ENCODE data around the gene APOBEC4.

APOBEC4 gene

GRCh38 chr1:183675381-183675780, 22.3 kb upstream of the APOBEC4 start:
- DNase-seq (ENCODE audit: low read depth, low spot score) = no peak

- no peak for DNase-seq (ENCODE audit: low read depth, low spot score)
Observed at GRCh38 chr1:183674886-183675285, 21.8 kb upstream of the APOBEC4 start.

- no peak for DNase-seq (ENCODE audit: low read depth, low spot score)
Observed at GRCh38 chr1:183674339-183674738, 21.2 kb upstream of the APOBEC4 start.

GRCh38 chr1:183673605-183674323, 20.6 kb upstream of the APOBEC4 start:
- DNase-seq (ENCODE audit: low read depth, low spot score) = no peak

- no peak for DNase-seq (ENCODE audit: low read depth, low spot score)
Observed at GRCh38 chr1:183670169-183670568, 17.1 kb upstream of the APOBEC4 start.

- no peak for DNase-seq (ENCODE audit: low read depth, low spot score)
Observed at GRCh38 chr1:183656355-183656754, 3.2 kb upstream of the APOBEC4 start.

GRCh38 chr1:183655562-183656075, 2.5 kb upstream of the APOBEC4 start:
- DNase-seq (ENCODE audit: low read depth, low spot score) = peak; percentile 36

GRCh38 chr1:183654706-183655105, 1.6 kb upstream of the APOBEC4 start:
- DNase-seq (ENCODE audit: low read depth, low spot score) = no peak

GRCh38 chr1:183653876-183654451, 848 bp upstream of the APOBEC4 start:
- no peak for DNase-seq (ENCODE audit: low read depth, low spot score)

- DNase-seq (ENCODE audit: low read depth, low spot score) = no peak
Observed at GRCh38 chr1:183653462-183653794, 312 bp upstream of the APOBEC4 start.

GRCh38 chr1:183652107-183652506, 1.0 kb downstream of the APOBEC4 start:
- DNase-seq (ENCODE audit: low read depth, low spot score) = no peak

GRCh38 chr1:183651612-183652011, 1.5 kb downstream of the APOBEC4 start:
- DNase-seq (ENCODE audit: low read depth, low spot score) = no peak

GRCh38 chr1:183648042-183648441, 5.1 kb downstream of the APOBEC4 start:
- peak; percentile 37 for DNase-seq (ENCODE audit: low read depth, low spot score)

- DNase-seq (ENCODE audit: low read depth, low spot score) = no peak
Observed at GRCh38 chr1:183646776-183647175, 6.3 kb downstream of the APOBEC4 start.

- no peak for DNase-seq (ENCODE audit: low read depth, low spot score)
Observed at GRCh38 chr1:183645531-183645930, 7.6 kb downstream of the APOBEC4 start.

GRCh38 chr1:183642166-183642565, 10.9 kb downstream of the APOBEC4 start:
- DNase-seq (ENCODE audit: low read depth, low spot score) = no peak

GRCh38 chr1:183640193-183640592, 12.9 kb downstream of the APOBEC4 start:
- DNase-seq (ENCODE audit: low read depth, low spot score) = no peak

GRCh38 chr1:183638649-183639387, 14.3 kb downstream of the APOBEC4 start:
- DNase-seq (ENCODE audit: low read depth, low spot score) = no peak

- DNase-seq (ENCODE audit: low read depth, low spot score) = no peak
Observed at GRCh38 chr1:183636783-183637182, 16.3 kb downstream of the APOBEC4 start.

- DNase-seq (ENCODE audit: low read depth, low spot score) = no peak
Observed at GRCh38 chr1:183636334-183636682, 16.8 kb downstream of the APOBEC4 start.

- DNase-seq (ENCODE audit: low read depth, low spot score) = peak; percentile 99
Observed at GRCh38 chr1:183635606-183636333, 17.3 kb downstream of the APOBEC4 start, which contains the start of gene ARPC5. ARPC5 (minus strand) TSS chr1:183635783; CDS start chr1:183635659, 124 bp downstream.

GRCh38 chr1:183635099-183635605, 18.0 kb downstream of the APOBEC4 start:
- DNase-seq (ENCODE audit: low read depth, low spot score) = no peak

All from brain pericyte (primary cell).